ENCODE results near the gene HEBP2. TPM values are rescaled to one million over a fixed set of nuclear protein-coding genes. Genes with fewer than 3 reads are reported as not detected.

HEBP2 gene
- polyA plus RNA-seq, 1 experiment, result 14.5 TPM

- DNase-seq (ENCODE audit: low read depth), result no peak
- Histone ChIP-seq H3K36me3 (ENCODE audit: control insufficient read depth, insufficient read depth, low read length) (no peaks in the 10 kb centered on the region), H3K4me3 (ENCODE audit: low read depth, low read length) (no peak overlapping the region), H3K27me3 (ENCODE audit: control insufficient read depth, insufficient read depth, low read length) (no peaks in the 10 kb centered on the region)
- no peak for TF ChIP-seq CTCF (IDR thresholded peaks at IDR 0.05; ENCODE audit: insufficient read depth, low read depth, low read length)
- ChIA-PET POLR2A (no interaction called here), CTCF (interaction anchor here (1.0 kb wide), 1 partner anchor 16 kb away, joined by 3 read pairs; the partner anchor contains the start of gene HEBP2)
Measured at GRCh38 chr6:138387577-138388368, 16.2 kb upstream of the HEBP2 start.

GRCh38 chr6:138389551-138389950, 14.5 kb upstream of the HEBP2 start:
- DNase-seq (ENCODE audit: low read depth), result no peak
- ChIA-PET POLR2A (no interaction called here), CTCF (no interaction called here)
- no peaks in the 10 kb centered on the region; the same call in 1 of the 2 replicates for H3K27me3 ChIP-seq (ENCODE audit: control insufficient read depth, insufficient read depth, low read length)
- no peaks in the 10 kb centered on the region for H3K36me3 ChIP-seq (ENCODE audit: control insufficient read depth, insufficient read depth, low read length)
- TF ChIP-seq CTCF (IDR thresholded peaks at IDR 0.05; ENCODE audit: insufficient read depth, low read depth, low read length), result no peak
- no peak overlapping the region for H3K4me3 ChIP-seq (ENCODE audit: low read depth, low read length)

GRCh38 chr6:138393871-138394783, 9.9 kb upstream of the HEBP2 start:
- Histone ChIP-seq H3K4me3 (ENCODE audit: low read depth, low read length) (no peak overlapping the region), H3K36me3 (ENCODE audit: control insufficient read depth, insufficient read depth, low read length) (no peaks in the 10 kb centered on the region), H3K27me3 (ENCODE audit: control insufficient read depth, insufficient read depth, low read length) (no peaks in the 10 kb centered on the region; the same call in 1 of the 2 replicates)
- ChIA-PET CTCF (interaction anchor here (1.0 to 1.1 kb wide), 3 partner anchors 10 to 17 kb away, joined by 3 read pairs; partner anchors contain the start of gene HEBP2), POLR2A (interaction anchor here (0.6 kb wide), 1 partner anchor 69 kb away, joined by 6 read pairs; no protein-coding TSS in a partner anchor)
- DNase-seq (ENCODE audit: low read depth), result no peak
- no peak for TF ChIP-seq CTCF (IDR thresholded peaks at IDR 0.05; ENCODE audit: insufficient read depth, low read depth, low read length)

GRCh38 chr6:138396709-138397108, 7.3 kb upstream of the HEBP2 start:
- no peak for TF ChIP-seq CTCF (IDR thresholded peaks at IDR 0.05; ENCODE audit: insufficient read depth, low read depth, low read length)
- DNase-seq (ENCODE audit: low read depth), result no peak
- H3K36me3 ChIP-seq (ENCODE audit: control insufficient read depth, insufficient read depth, low read length), result no peaks in the 10 kb centered on the region
- ChIA-PET POLR2A (no interaction called here), CTCF (interaction anchor here (0.7 kb wide), 1 partner anchor 14 kb away, joined by 3 read pairs; no protein-coding TSS in a partner anchor)
- no peak overlapping the region for H3K4me3 ChIP-seq (ENCODE audit: low read depth, low read length)
- no peaks in the 10 kb centered on the region; the same call in 1 of the 2 replicates for H3K27me3 ChIP-seq (ENCODE audit: control insufficient read depth, insufficient read depth, low read length)

Measured in BJ (cell line).